ENCODE data around the gene SCAMP2. TPM values are rescaled to one million over a fixed set of nuclear protein-coding genes. Genes with fewer than 3 reads are reported as not detected.

Gene SCAMP2
- total RNA-seq, 1 experiment from 2014 or later, result 38.0 TPM

DNA sequence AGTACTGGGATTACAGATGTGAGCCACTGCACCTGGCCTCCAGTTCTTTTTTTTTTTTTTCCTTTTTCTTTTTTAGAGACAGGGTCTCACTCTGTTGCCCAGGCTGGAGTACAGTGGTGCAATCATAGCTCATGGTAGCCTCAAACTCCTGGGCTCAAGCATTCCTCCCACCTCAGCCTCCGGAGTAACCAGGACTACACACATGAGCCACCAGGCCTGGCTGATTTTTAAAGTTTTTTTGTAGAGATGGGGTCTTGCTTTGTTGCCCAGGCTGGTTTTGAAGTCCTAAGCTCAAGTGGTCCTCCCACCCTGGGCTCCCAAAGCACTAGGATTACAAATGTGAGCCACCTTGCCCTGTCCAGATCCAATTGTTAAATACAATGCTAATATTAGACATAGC, 16.6 kb downstream of the SCAMP2 start:
- Mint-ChIP-seq H3K4me3 (no peak overlapping the region), H3K4me1 (no peaks in the 10 kb centered on the region), H3K27me3 (ENCODE audit: low read depth) (no peaks in the 10 kb centered on the region), H3K27ac (no peak overlapping the region), H3K9me3 (no peaks in the 10 kb centered on the region), H3K36me3 (peaks cover 7% of the 10 kb centered on the region)
- no peak for TF ChIP-seq GABPB1 (CRISPR knock-in tag; IDR thresholded peaks at IDR 0.05)
- no peak for TF ChIP-seq ETV6 (CRISPR knock-in tag; IDR thresholded peaks at IDR 0.05)
- no peak for TF ChIP-seq E2F1 (CRISPR knock-in tag; IDR thresholded peaks at IDR 0.05)
- no peak for TF ChIP-seq ELF4 (CRISPR knock-in tag; IDR thresholded peaks at IDR 0.05; ENCODE audit: low read depth)
- TF ChIP-seq FOXP1 (CRISPR knock-in tag; IDR thresholded peaks at IDR 0.05; ENCODE audit: borderline replicate concordance), result no peak
- TF ChIP-seq NR2C2 (CRISPR knock-in tag; IDR thresholded peaks at IDR 0.05), result no peak
- no peak for TF ChIP-seq ZNF512 (CRISPR knock-in tag; IDR thresholded peaks at IDR 0.05; ENCODE audit: borderline replicate concordance)
- no peak for TF ChIP-seq GRHL2 (CRISPR knock-in tag; IDR thresholded peaks at IDR 0.05; ENCODE audit: insufficient replicate concordance, severe bottlenecking)
- CTCF ChIA-PET, result interaction anchor here (0.9 to 3.1 kb wide), 7 partner anchors 10 to 235 kb away, joined by 3 to 17 read pairs (median 4); partner anchors contain the start of genes RPP25 and ULK3
- ATAC-seq (no peak), DNase-seq (ENCODE audit: low spot score) (no peak)
- POLR2A ChIA-PET, result interaction anchor here (0.6 to 0.7 kb wide), 2 partner anchors 56 to 64 kb away, joined by 3 to 8 read pairs; no protein-coding TSS in a partner anchor

DNA sequence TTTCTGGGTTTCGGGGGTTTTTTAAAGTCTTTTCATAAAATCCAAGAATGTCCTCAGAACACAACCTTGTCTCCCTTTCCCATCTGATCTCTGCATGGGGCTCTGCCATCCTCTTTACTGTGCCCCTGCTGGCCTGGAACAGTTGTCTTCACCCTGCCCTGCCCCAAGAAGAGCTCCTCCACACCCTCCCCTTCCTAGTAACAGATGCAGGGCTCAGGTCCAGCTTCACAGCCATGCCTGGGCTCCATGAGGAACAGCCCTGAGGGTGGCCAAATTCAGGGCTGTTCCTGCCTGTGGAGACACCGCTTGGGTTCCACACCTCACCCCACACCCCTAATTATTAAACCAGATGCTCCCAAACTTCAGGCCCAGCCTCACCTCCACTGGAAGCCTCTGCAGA, 17.3 kb downstream of the SCAMP2 start:
- peak overlapping the region; percentile 86 for H3K27ac Mint-ChIP-seq
- no peak for DNase-seq (ENCODE audit: low spot score)
- POLR2A ChIA-PET, result interaction anchor here (0.6 to 0.7 kb wide), 3 partner anchors 14 to 64 kb away, joined by 3 to 8 read pairs (median 4); no protein-coding TSS in a partner anchor
- TF ChIP-seq JUN (CRISPR knock-in tag; IDR thresholded peaks at IDR 0.05) (no peak), SMAD3 (CRISPR knock-in tag; IDR thresholded peaks at IDR 0.05; ENCODE audit: borderline replicate concordance) (no peak), SMAD4 (CRISPR knock-in tag; IDR thresholded peaks at IDR 0.05) (no peak), ZNF532 (CRISPR knock-in tag; IDR thresholded peaks at IDR 0.05; ENCODE audit: borderline replicate concordance) (no peak), PRRX2 (CRISPR knock-in tag; IDR thresholded peaks at IDR 0.05) (no peak), ETV6 (CRISPR knock-in tag; IDR thresholded peaks at IDR 0.05) (no peak), USF2 (CRISPR knock-in tag; IDR thresholded peaks at IDR 0.05) (no peak), ZNF219 (CRISPR knock-in tag; IDR thresholded peaks at IDR 0.05; ENCODE audit: borderline replicate concordance) (no peak), ZNF512 (CRISPR knock-in tag; IDR thresholded peaks at IDR 0.05; ENCODE audit: borderline replicate concordance) (no peak), NR3C1 (CRISPR knock-in tag; conservative IDR thresholded peaks at IDR 0.05; ENCODE audit: low read depth) (no peak), KAT7 (CRISPR knock-in tag; IDR thresholded peaks at IDR 0.05; ENCODE audit: borderline replicate concordance) (no peak), E2F1 (CRISPR knock-in tag; IDR thresholded peaks at IDR 0.05) (no peak), GABPB1 (CRISPR knock-in tag; IDR thresholded peaks at IDR 0.05) (no peak), ZNF416 (CRISPR knock-in tag; IDR thresholded peaks at IDR 0.05) (no peak), TCF7 (CRISPR knock-in tag; IDR thresholded peaks at IDR 0.05; ENCODE audit: low read depth) (no peak), ZBTB43 (CRISPR knock-in tag; IDR thresholded peaks at IDR 0.05) (no peak)

More for the DNA sequence above, 17.3 kb downstream of the SCAMP2 start:
- peak; percentile 65; the same call in 1 of the 2 replicates for ATAC-seq
- Mint-ChIP-seq H3K4me1 (no peaks in the 10 kb centered on the region), H3K9me3 (no peaks in the 10 kb centered on the region), H3K27me3 (ENCODE audit: low read depth) (no peaks in the 10 kb centered on the region), H3K36me3 (peaks cover 12% of the 10 kb centered on the region), H3K4me3 (no peak overlapping the region)
- CTCF ChIA-PET, result interaction anchor here (1.0 to 3.1 kb wide), 8 partner anchors 9 to 235 kb away, joined by 3 to 17 read pairs (median 4); partner anchors contain the start of genes RPP25 and ULK3

Data from WTC11 (cell line).